D721Med (cell line): ENCODE results near the gene TSPAN14.

Source experiments
- DNase-seq: peaks from one replicate; pipeline ENCODE4 v3.0.0; 2011; ENCODE audit warnings: low spot score; ENCODE audit not compliant: insufficient read length
- FAIRE-seq: peaks from 2 replicates; lab custom pipeline; 2011; peaks lifted over from hg19 to GRCh38; lab: Jason Lieb, UNC
- CTCF ChIP-seq: IDR thresholded peaks from 2 replicates; pipeline ENCODE4 v1.5.1; 2012; ENCODE audit warnings: mild to moderate bottlenecking, control low read depth; ENCODE audit not compliant: insufficient read depth; ENCODE audit errors: missing control alignments

Gene TSPAN14

GRCh38 chr10:80498833-80499741, 45.0 kb downstream of the TSPAN14 start:
- TF ChIP-seq CTCF, result no peak
- DNase-seq (no peak), FAIRE-seq (no peak)

GRCh38 chr10:80500572-80501380, 46.7 kb downstream of the TSPAN14 start:
- TF ChIP-seq CTCF, result no peak
- no peak for DNase-seq
- no peak for FAIRE-seq

- FAIRE-seq, result no peak
- TF ChIP-seq CTCF, result no peak
- DNase-seq, result no peak
These were observed 47.3 kb downstream of the TSPAN14 start for GRCh38 chr10:80501381-80501912.

- FAIRE-seq, result no peak
- no peak for TF ChIP-seq CTCF
- DNase-seq, result no peak
These were observed 47.9 kb downstream of the TSPAN14 start for GRCh38 chr10:80501913-80502521.

GRCh38 chr10:80502621-80503583, 48.8 kb downstream of the TSPAN14 start:
- TF ChIP-seq CTCF, result no peak
- DNase-seq (no peak), FAIRE-seq (no peak)

- no peak for DNase-seq
- FAIRE-seq, result no peak
- no peak for TF ChIP-seq CTCF
These were observed 49.6 kb downstream of the TSPAN14 start for GRCh38 chr10:80503584-80504157.
